Activated CD8-positive, alpha-beta T cell treated with anti-CD3 and anti-CD28 coated beads for 36 hours (primary cell): ENCODE measurements around the gene CLCN7. TPM values are rescaled to one million over a fixed set of nuclear protein-coding genes. Genes with fewer than 3 reads are reported as not detected.

Experiments used
- ATAC-seq: fragments of 200-7000 bp; cut with Tn5 transposase; one replicate; pipeline ENCODE4 v1.10.0; 2021; ENCODE audit warnings: mild to moderate bottlenecking, moderate library complexity
- CTCF ChIA-PET: fragments of 350-600 bp; sonication (Branson Sonifier 250); formaldehyde crosslinking; loops from one replicate; lab custom pipeline; 2021; ENCODE audit warnings: antibody characterized with exemption; lab: Charles Lee
- POLR2A ChIA-PET: fragments of 350-600 bp; sonication (Branson Sonifier 250); formaldehyde crosslinking; loops from one replicate; lab custom pipeline; 2021; ENCODE audit warnings: antibody characterized with exemption; lab: Charles Lee
- DNase-seq: peaks from one replicate; pipeline ENCODE4 v3.0.0-alpha.2; 2020
- H3K27ac Mint-ChIP-seq: one replicate; pipeline ENCODE4 v1.8.0; 2021; ENCODE audit warnings: mild to moderate bottlenecking, mixed read lengths
- H3K27me3 Mint-ChIP-seq: one replicate; pipeline ENCODE4 v1.8.0; 2021; ENCODE audit warnings: mixed read lengths
- H3K36me3 Mint-ChIP-seq: one replicate; pipeline ENCODE4 v1.8.0; 2021; ENCODE audit warnings: low read depth, mixed read lengths
- H3K4me1 Mint-ChIP-seq: one replicate; pipeline ENCODE4 v1.8.0; 2021; ENCODE audit warnings: low read depth, mixed read lengths
- H3K4me3 Mint-ChIP-seq: one replicate; pipeline ENCODE4 v1.8.0; 2021; ENCODE audit warnings: mild to moderate bottlenecking, moderate library complexity, mixed read lengths
- H3K9me3 Mint-ChIP-seq: one replicate; pipeline ENCODE4 v1.8.0; 2021; ENCODE audit warnings: mixed read lengths
- CTCF ChIP-seq: fragments of 200-600 bp; IDR thresholded peaks from one replicate; pipeline ENCODE4 v1.8.0; 2022; ENCODE audit warnings: antibody characterized with exemption, mild to moderate bottlenecking
- intact Hi-C: fragments of 100-400 bp; cut with micrococcal nuclease; formaldehyde crosslinking; loops from one replicate; pipeline ENCODE4 v1.10.0; 2022
- total RNA-seq, 2 experiments: library from RNA; stranded (reverse); gene quantifications; one replicate each; pipeline ENCODE4 v1.2.3, GENCODE V29; 2021

Gene CLCN7
- total RNA-seq, 2 experiments from 2014 or later: 35.5 to 36.8 TPM

DNA sequence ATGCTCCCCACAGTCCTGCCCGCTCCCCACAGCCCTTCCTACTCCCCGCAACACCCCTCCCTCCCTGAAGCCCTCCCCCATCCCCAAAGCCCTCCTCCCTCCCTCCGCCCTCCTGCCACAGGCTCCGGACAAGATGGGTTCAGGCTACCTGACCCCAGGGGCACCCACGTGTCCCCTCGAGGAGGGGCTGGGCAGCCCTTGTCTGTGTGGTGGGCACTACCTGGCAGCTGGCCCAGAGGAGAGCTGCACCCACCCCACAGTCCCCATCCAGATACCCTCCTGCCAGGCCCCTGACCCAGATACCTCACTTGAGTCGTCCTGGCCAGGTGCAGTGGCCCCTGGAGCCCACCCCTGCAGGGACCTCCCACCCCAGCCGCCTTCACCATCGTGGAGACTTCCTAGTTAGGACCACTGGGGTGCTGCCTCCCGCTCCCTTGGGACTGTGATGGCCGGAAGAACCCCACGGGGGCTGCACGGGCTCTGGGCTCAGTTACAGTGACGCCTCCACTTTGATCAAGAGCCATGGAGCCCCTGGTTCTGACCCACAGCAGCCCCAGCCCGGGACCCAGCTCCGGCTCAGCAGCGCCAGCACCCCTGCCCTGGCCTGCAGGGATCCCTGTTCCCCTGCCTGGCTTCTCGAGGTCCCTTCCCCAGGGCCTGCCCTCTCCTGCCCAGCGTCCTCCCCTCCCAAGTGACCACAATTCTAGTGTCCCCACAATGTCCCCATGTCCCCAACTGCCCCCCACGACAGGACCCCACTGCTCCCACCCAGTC is 43.1 kb downstream of the CLCN7 start:
- peak overlapping the region; percentile 56 for H3K4me3 Mint-ChIP-seq
- intact Hi-C loops: no loop called here
- no peak for DNase-seq
- H3K4me1 Mint-ChIP-seq: no peaks in the 10 kb centered on the region
- H3K27ac Mint-ChIP-seq: peak overlapping the region; percentile 59
- no peaks in the 10 kb centered on the region for H3K9me3 Mint-ChIP-seq
- no peaks in the 10 kb centered on the region for H3K27me3 Mint-ChIP-seq
- TF ChIP-seq CTCF: no peak
- no peak for ATAC-seq
- ChIA-PET POLR2A (interaction anchor here (1.0 to 3.6 kb wide), 3 partner anchors 10 to 62 kb away, joined by 3 to 13 read pairs (median 4); partner anchors contain the start of genes TELO2 and UQCC4), CTCF (no interaction called here)
- H3K36me3 Mint-ChIP-seq: no peaks in the 10 kb centered on the region

- peak within 1 kb of the TSS; percentile 56 for H3K4me3 Mint-ChIP-seq
- intact Hi-C loops: no loop called here
- ChIA-PET CTCF (no interaction called here), POLR2A (interaction anchor here (3.6 kb wide), 1 partner anchor 10 kb away, joined by 13 read pairs; the partner anchor contains the start of gene UQCC4)
- ATAC-seq (no peak), DNase-seq (no peak)
- no peaks in the 10 kb centered on the region for H3K36me3 Mint-ChIP-seq
- H3K9me3 Mint-ChIP-seq: no peaks in the 10 kb centered on the region
- no peaks in the 10 kb centered on the region for H3K27me3 Mint-ChIP-seq
- no peaks in the 10 kb centered on the region for H3K4me1 Mint-ChIP-seq
- H3K27ac Mint-ChIP-seq: peak within 1 kb of the TSS; percentile 59
- TF ChIP-seq CTCF: no peak
Measured at GRCh38 chr16:1430759-1431496, 43.9 kb downstream of the CLCN7 start, which contains the start of gene PERCC1. Gene PERCC1 (plus strand): TSS chr16:1431078. CDS start chr16:1432594, 1,516 bp downstream.

DNA sequence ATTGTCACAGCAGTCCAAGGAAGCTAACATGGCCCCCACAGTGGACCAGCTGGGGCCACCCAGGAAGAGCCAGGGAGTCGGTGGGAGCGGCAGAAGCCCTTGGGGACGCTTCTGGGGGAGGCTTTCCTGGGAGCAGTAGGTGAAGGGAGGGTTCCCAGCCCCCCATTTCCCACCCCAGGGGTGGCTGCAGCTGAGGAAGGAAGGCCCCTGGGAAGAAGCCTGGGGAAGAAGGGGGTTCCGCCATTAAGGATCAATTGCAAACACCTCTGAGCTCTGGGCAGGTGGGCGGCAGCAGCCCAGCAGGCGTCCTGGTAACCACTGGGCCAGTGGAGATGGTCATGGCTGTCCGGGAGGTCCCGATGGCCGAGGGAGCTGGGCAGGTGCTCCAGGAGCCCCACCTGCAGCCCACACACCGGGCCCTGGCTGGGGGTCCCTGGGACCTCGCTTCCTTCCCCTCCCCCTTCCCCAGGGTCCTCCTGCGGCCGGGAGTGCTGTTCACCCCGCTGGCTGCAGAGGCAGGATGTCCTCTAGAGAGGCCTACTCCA is 44.5 kb downstream of the CLCN7 start:
- Mint-ChIP-seq H3K4me3 (no peak overlapping the region), H3K36me3 (no peaks in the 10 kb centered on the region), H3K4me1 (no peaks in the 10 kb centered on the region), H3K27me3 (no peaks in the 10 kb centered on the region), H3K27ac (no peak overlapping the region), H3K9me3 (no peaks in the 10 kb centered on the region)
- no peak for ATAC-seq
- TF ChIP-seq CTCF: no peak
- no peak for DNase-seq
- ChIA-PET CTCF (no interaction called here), POLR2A (interaction anchor here (3.6 kb wide), 1 partner anchor 10 kb away, joined by 13 read pairs; the partner anchor contains the start of gene UQCC4)
- intact Hi-C loops: no loop called here

DNA sequence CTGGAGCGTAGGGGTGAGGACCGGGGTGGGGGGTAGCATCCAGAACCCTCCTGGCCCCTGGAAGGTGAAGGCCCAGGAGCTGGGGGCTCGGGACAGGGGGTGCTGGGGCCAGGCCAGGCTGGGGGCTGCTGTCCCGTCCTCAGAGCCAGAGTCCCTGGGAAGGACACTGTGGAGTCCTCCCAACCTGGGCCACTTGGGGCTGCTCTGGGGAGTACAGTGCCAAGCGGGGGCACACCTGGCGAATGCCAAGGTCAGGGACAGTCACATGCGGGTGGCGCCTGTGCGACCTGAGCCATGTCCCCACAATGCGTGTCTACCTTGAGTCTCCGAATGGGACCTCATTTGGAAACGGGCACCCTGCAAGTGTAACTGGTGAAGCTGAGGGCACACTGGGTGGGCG is 45.2 kb downstream of the CLCN7 start:
- CTCF ChIA-PET: interaction anchor here (0.9 kb wide), 1 partner anchor 8 kb away, joined by 3 read pairs; no protein-coding TSS in a partner anchor
- TF ChIP-seq CTCF: no peak
- H3K4me1 Mint-ChIP-seq: no peaks in the 10 kb centered on the region
- no peaks in the 10 kb centered on the region for H3K9me3 Mint-ChIP-seq
- H3K27me3 Mint-ChIP-seq: no peaks in the 10 kb centered on the region
- POLR2A ChIA-PET: interaction anchor here (1.0 to 3.6 kb wide), 2 partner anchors 9 to 14 kb away, joined by 3 to 13 read pairs; partner anchors contain the start of genes CCDC154 and UQCC4
- ATAC-seq (no peak), DNase-seq (no peak)
- H3K27ac Mint-ChIP-seq: no peak overlapping the region
- H3K4me3 Mint-ChIP-seq: no peak overlapping the region
- H3K36me3 Mint-ChIP-seq: no peaks in the 10 kb centered on the region
- intact Hi-C loops: no loop called here
